K562 treated with DMSO at 1 percent for 4 hours (cell line): ENCODE data around the gene CASQ2. TPM values are rescaled to one million over a fixed set of nuclear protein-coding genes. Genes with fewer than 3 reads are reported as not detected.

Source experiments
- total RNA-seq: library from RNA; unstranded; fragments of 300-600 nt; gene quantifications from 2 replicates; pipeline ENCODE4 v1.2.3, GENCODE V29; 2022; ENCODE audit not compliant: insufficient read depth

Gene CASQ2
- total RNA-seq = not detected in 2 replicates

DNA sequence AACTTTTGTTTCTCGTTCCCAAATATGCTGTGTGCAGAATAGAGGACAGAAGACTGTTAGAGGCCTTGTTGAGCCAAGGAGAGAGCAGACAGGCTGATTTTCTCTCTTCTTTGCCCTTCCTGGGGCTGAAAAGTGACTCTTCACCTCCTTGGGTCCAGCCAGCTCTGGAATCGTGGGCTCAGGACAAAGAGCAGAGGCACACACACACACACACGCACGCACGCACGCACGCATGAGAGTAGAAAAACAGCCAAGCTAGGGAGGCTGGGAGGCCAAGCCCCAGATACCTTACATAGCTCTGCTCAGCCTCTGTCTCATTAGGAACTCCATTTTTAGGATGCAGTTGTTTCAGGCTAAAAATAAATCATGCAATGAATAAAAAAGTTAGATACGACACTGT is at the start of gene CASQ2:
CASQ2 (minus strand) TSS at position 166 of the 400 bp plus-strand sequence. CDS start 173 bp downstream, outside the sequence.

Other genes with a start within 250 kb of the CASQ2 start
- gene VANGL1, start 126.7 kb downstream of the CASQ2 start, total RNA-seq = 5.6 and 6.4 TPM in 2 replicates
- not detected in 2 replicates for gene NHLH2, start 72.4 kb upstream of the CASQ2 start, total RNA-seq
- gene SLC22A15, start 207.8 kb upstream of the CASQ2 start, total RNA-seq = 0.27 and 0.97 TPM in 2 replicates